ENCODE results near the gene GPRC5A. TPM values are rescaled to one million over a fixed set of nuclear protein-coding genes. Genes with fewer than 3 reads are reported as not detected.

GPRC5A gene
- total and polyA plus RNA-seq, 2 experiments from 2014 or later: 0.16 to 0.38 TPM

GRCh38 chr12:12947902-12948301 is 56.5 kb downstream of the GPRC5A start:
- DNase-seq (ENCODE audit: low spot score) (no peak), ATAC-seq (no peak)
- Mint-ChIP-seq H3K4me3 (no peak overlapping the region), H3K9me3 (no peaks in the 10 kb centered on the region), H3K27me3 (ENCODE audit: insufficient read depth, low read depth, poor library complexity) (peaks cover 6% of the 10 kb centered on the region), H3K27ac (no peak overlapping the region), H3K36me3 (ENCODE audit: low read depth) (no peaks in the 10 kb centered on the region), H3K4me1 (no peaks in the 10 kb centered on the region)
- Histone ChIP-seq H3K4me2 (no peak overlapping the region), H3K4me1 (ENCODE audit: insufficient read depth) (no peaks in the 10 kb centered on the region), H3F3A (replicated peaks; ENCODE audit: low read depth) (no peaks in the 10 kb centered on the region), H3K36me3 (ENCODE audit: insufficient read depth) (no peaks in the 10 kb centered on the region), H3K4me3 (no peak overlapping the region), H3K79me2 (replicated peaks; ENCODE audit: insufficient read depth) (no peaks in the 10 kb centered on the region), H2AFZ (no peak overlapping the region), H4K20me1 (replicated peaks; ENCODE audit: insufficient read depth) (no peaks in the 10 kb centered on the region), H3K9me2 (ENCODE audit: insufficient read depth) (no peaks in the 10 kb centered on the region), H3K27me3 (ENCODE audit: insufficient read depth) (no peaks in the 10 kb centered on the region), H3K27ac (ENCODE audit: low read depth) (no peak overlapping the region)
- no peak for TF ChIP-seq CREB1 (CRISPR knock-in tag; IDR thresholded peaks at IDR 0.05; ENCODE audit: low read depth)
- TF ChIP-seq, protein P1, sequence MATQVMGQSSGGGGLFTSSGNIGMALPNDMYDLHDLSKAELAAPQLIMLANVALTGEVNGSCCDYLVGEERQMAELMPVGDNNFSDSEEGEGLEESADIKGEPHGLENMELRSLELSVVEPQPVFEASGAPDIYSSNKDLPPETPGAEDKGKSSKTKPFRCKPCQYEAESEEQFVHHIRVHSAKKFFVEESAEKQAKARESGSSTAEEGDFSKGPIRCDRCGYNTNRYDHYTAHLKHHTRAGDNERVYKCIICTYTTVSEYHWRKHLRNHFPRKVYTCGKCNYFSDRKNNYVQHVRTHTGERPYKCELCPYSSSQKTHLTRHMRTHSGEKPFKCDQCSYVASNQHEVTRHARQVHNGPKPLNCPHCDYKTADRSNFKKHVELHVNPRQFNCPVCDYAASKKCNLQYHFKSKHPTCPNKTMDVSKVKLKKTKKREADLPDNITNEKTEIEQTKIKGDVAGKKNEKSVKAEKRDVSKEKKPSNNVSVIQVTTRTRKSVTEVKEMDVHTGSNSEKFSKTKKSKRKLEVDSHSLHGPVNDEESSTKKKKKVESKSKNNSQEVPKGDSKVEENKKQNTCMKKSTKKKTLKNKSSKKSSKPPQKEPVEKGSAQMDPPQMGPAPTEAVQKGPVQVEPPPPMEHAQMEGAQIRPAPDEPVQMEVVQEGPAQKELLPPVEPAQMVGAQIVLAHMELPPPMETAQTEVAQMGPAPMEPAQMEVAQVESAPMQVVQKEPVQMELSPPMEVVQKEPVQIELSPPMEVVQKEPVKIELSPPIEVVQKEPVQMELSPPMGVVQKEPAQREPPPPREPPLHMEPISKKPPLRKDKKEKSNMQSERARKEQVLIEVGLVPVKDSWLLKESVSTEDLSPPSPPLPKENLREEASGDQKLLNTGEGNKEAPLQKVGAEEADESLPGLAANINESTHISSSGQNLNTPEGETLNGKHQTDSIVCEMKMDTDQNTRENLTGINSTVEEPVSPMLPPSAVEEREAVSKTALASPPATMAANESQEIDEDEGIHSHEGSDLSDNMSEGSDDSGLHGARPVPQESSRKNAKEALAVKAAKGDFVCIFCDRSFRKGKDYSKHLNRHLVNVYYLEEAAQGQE (IDR thresholded peaks at IDR 0.05; ENCODE audit: unreplicated experiment): no peak
- no peak for TF ChIP-seq CTCF (conservative IDR thresholded peaks at IDR 0.05; ENCODE audit: low read depth in 2 of 2)
- TF ChIP-seq, protein P2, sequence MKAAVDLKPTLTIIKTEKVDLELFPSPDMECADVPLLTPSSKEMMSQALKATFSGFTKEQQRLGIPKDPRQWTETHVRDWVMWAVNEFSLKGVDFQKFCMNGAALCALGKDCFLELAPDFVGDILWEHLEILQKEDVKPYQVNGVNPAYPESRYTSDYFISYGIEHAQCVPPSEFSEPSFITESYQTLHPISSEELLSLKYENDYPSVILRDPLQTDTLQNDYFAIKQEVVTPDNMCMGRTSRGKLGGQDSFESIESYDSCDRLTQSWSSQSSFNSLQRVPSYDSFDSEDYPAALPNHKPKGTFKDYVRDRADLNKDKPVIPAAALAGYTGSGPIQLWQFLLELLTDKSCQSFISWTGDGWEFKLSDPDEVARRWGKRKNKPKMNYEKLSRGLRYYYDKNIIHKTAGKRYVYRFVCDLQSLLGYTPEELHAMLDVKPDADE (IDR thresholded peaks at IDR 0.05): no peak
- no peak for TF ChIP-seq POLR2AphosphoS5 (IDR thresholded peaks at IDR 0.05; ENCODE audit: low read depth)
- TF ChIP-seq NANOG (IDR thresholded peaks at IDR 0.05; ENCODE audit: borderline replicate concordance): no peak
- TF ChIP-seq STAT1 (IDR thresholded peaks at IDR 0.05; ENCODE audit: unreplicated experiment): no peak
- no peak for TF ChIP-seq ZNF114 (CRISPR knock-in tag; IDR thresholded peaks at IDR 0.05)
- TF ChIP-seq, protein P3, sequence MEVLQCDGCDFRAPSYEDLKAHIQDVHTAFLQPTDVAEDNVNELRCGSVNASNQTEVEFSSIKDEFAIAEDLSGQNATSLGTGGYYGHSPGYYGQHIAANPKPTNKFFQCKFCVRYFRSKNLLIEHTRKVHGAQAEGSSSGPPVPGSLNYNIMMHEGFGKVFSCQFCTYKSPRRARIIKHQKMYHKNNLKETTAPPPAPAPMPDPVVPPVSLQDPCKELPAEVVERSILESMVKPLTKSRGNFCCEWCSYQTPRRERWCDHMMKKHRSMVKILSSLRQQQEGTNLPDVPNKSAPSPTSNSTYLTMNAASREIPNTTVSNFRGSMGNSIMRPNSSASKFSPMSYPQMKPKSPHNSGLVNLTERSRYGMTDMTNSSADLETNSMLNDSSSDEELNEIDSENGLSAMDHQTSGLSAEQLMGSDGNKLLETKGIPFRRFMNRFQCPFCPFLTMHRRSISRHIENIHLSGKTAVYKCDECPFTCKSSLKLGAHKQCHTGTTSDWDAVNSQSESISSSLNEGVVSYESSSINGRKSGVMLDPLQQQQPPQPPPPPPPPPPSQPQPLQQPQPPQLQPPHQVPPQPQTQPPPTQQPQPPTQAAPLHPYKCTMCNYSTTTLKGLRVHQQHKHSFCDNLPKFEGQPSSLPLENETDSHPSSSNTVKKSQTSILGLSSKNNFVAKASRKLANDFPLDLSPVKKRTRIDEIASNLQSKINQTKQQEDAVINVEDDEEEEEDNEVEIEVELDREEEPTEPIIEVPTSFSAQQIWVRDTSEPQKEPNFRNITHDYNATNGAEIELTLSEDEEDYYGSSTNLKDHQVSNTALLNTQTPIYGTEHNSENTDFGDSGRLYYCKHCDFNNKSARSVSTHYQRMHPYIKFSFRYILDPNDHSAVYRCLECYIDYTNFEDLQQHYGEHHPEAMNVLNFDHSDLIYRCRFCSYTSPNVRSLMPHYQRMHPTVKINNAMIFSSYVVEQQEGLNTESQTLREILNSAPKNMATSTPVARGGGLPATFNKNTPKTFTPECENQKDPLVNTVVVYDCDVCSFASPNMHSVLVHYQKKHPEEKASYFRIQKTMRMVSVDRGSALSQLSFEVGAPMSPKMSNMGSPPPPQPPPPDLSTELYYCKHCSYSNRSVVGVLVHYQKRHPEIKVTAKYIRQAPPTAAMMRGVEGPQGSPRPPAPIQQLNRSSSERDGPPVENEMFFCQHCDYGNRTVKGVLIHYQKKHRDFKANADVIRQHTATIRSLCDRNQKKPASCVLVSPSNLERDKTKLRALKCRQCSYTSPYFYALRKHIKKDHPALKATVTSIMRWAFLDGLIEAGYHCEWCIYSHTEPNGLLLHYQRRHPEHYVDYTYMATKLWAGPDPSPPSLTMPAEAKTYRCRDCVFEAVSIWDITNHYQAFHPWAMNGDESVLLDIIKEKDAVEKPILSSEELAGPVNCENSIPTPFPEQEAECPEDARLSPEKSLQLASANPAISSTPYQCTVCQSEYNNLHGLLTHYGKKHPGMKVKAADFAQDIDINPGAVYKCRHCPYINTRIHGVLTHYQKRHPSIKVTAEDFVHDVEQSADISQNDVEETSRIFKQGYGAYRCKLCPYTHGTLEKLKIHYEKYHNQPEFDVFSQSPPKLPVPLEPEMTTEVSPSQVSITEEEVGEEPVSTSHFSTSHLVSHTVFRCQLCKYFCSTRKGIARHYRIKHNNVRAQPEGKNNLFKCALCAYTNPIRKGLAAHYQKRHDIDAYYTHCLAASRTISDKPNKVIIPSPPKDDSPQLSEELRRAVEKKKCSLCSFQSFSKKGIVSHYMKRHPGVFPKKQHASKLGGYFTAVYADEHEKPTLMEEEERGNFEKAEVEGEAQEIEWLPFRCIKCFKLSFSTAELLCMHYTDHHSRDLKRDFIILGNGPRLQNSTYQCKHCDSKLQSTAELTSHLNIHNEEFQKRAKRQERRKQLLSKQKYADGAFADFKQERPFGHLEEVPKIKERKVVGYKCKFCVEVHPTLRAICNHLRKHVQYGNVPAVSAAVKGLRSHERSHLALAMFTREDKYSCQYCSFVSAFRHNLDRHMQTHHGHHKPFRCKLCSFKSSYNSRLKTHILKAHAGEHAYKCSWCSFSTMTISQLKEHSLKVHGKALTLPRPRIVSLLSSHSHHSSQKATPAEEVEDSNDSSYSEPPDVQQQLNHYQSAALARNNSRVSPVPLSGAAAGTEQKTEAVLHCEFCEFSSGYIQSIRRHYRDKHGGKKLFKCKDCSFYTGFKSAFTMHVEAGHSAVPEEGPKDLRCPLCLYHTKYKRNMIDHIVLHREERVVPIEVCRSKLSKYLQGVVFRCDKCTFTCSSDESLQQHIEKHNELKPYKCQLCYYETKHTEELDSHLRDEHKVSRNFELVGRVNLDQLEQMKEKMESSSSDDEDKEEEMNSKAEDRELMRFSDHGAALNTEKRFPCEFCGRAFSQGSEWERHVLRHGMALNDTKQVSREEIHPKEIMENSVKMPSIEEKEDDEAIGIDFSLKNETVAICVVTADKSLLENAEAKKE (CRISPR knock-in tag; IDR thresholded peaks at IDR 0.05): no peak
- TF ChIP-seq JUNB (IDR thresholded peaks at IDR 0.05; ENCODE audit: unreplicated experiment): no peak
- TF ChIP-seq EZH2 (IDR thresholded peaks at IDR 0.05; ENCODE audit: low read depth, unreplicated experiment): no peak

Data from GM23338 (cell line).